Measurements from ENCODE around the gene SOCS1.

- TF ChIP-seq CTCF (IDR thresholded peaks at IDR 0.05): no peak
- no peak for TF ChIP-seq EZH2 (IDR thresholded peaks at IDR 0.05; ENCODE audit: borderline replicate concordance, insufficient read depth, low read depth, low read length, poor library complexity, severe bottlenecking)
These were observed 10.0 kb downstream of the SOCS1 start for GRCh38 chr16:11245988-11246387.

Data from B cell (primary cell).